ENCODE results near the gene NUDT13.

NUDT13 gene

GRCh38 chr10:73113551-73113950 lies 3.3 kb downstream of the NUDT13 start:
- DNase-seq (ENCODE audit: extremely low spot score): no peak
- POLR2A ChIA-PET: interaction anchor here (0.6 kb wide), 1 partner anchor 273 kb away, joined by 4 read pairs; no protein-coding TSS in a partner anchor
- no peak for TF ChIP-seq FOXK2 (IDR thresholded peaks at IDR 0.05)
- CTCF ChIA-PET: interaction anchor here (0.6 kb wide), 1 partner anchor 15 kb away, joined by 6 read pairs; no protein-coding TSS in a partner anchor

- ChIA-PET POLR2A (no interaction called here), CTCF (no interaction called here)
- DNase-seq (ENCODE audit: extremely low spot score): no peak
- TF ChIP-seq FOXM1 (IDR thresholded peaks at IDR 0.05; ENCODE audit: borderline replicate concordance) (no peak), CTBP1 (IDR thresholded peaks at IDR 0.05; ENCODE audit: borderline replicate concordance) (no peak), NFRKB (IDR thresholded peaks at IDR 0.05) (no peak), HDGF (IDR thresholded peaks at IDR 0.05; ENCODE audit: borderline replicate concordance) (no peak), FOXK2 (IDR thresholded peaks at IDR 0.05) (no peak), ZNF384 (IDR thresholded peaks at IDR 0.05) (no peak), BHLHE40 (IDR thresholded peaks at IDR 0.05; ENCODE audit: borderline replicate concordance) (no peak), SP1 (IDR thresholded peaks at IDR 0.05) (no peak), LEF1 (IDR thresholded peaks at IDR 0.05; ENCODE audit: borderline replicate concordance) (no peak), L3MBTL2 (conservative IDR thresholded peaks at IDR 0.05) (no peak), TARDBP (IDR thresholded peaks at IDR 0.05) (no peak), FOXA1 (IDR thresholded peaks at IDR 0.05) (no peak), SUZ12 (IDR thresholded peaks at IDR 0.05) (no peak), ELF4 (IDR thresholded peaks at IDR 0.05) (no peak), PKNOX1 (IDR thresholded peaks at IDR 0.05) (no peak), ARNT (IDR thresholded peaks at IDR 0.05) (no peak)
Measured at GRCh38 chr10:73116017-73116416, 5.8 kb downstream of the NUDT13 start.

- TF ChIP-seq PKNOX1 (IDR thresholded peaks at IDR 0.05) (peak; percentile 73), SUZ12 (IDR thresholded peaks at IDR 0.05) (no peak), NFRKB (IDR thresholded peaks at IDR 0.05) (no peak)
- CTCF ChIA-PET: no interaction called here
- POLR2A ChIA-PET: no interaction called here
- no peak for DNase-seq (ENCODE audit: extremely low spot score)
Measured at GRCh38 chr10:73117976-73118743, 7.9 kb downstream of the NUDT13 start.

GRCh38 chr10:73119457-73119856 lies 9.2 kb downstream of the NUDT13 start:
- ChIA-PET POLR2A (no interaction called here), CTCF (no interaction called here)

GRCh38 chr10:73119952-73120351 lies 9.7 kb downstream of the NUDT13 start:
- ChIA-PET POLR2A (no interaction called here), CTCF (no interaction called here)
- no peak for DNase-seq (ENCODE audit: extremely low spot score)
- TF ChIP-seq ARNT (IDR thresholded peaks at IDR 0.05): no peak
- no peak for TF ChIP-seq SP1 (IDR thresholded peaks at IDR 0.05)
- no peak for TF ChIP-seq L3MBTL2 (conservative IDR thresholded peaks at IDR 0.05)
- no peak for TF ChIP-seq BHLHE40 (IDR thresholded peaks at IDR 0.05; ENCODE audit: borderline replicate concordance)
- TF ChIP-seq SUZ12 (IDR thresholded peaks at IDR 0.05): no peak
- TF ChIP-seq NFRKB (IDR thresholded peaks at IDR 0.05): no peak
- TF ChIP-seq CTBP1 (IDR thresholded peaks at IDR 0.05; ENCODE audit: borderline replicate concordance): no peak
- no peak for TF ChIP-seq FOXA1 (IDR thresholded peaks at IDR 0.05)
- no peak for TF ChIP-seq FOXK2 (IDR thresholded peaks at IDR 0.05)
- TF ChIP-seq LEF1 (IDR thresholded peaks at IDR 0.05; ENCODE audit: borderline replicate concordance): no peak
- no peak for TF ChIP-seq TARDBP (IDR thresholded peaks at IDR 0.05)
- no peak for TF ChIP-seq HDGF (IDR thresholded peaks at IDR 0.05; ENCODE audit: borderline replicate concordance)
- no peak for TF ChIP-seq PKNOX1 (IDR thresholded peaks at IDR 0.05)
- TF ChIP-seq ELF4 (IDR thresholded peaks at IDR 0.05): no peak
- TF ChIP-seq FOXM1 (IDR thresholded peaks at IDR 0.05; ENCODE audit: borderline replicate concordance): no peak
- TF ChIP-seq ZNF384 (IDR thresholded peaks at IDR 0.05): no peak

More at GRCh38 chr10:73119457-73119856, 9.2 kb downstream of the NUDT13 start:
- DNase-seq (ENCODE audit: extremely low spot score): no peak
- TF ChIP-seq ARNT (IDR thresholded peaks at IDR 0.05) (no peak), FOXA1 (IDR thresholded peaks at IDR 0.05) (no peak), TARDBP (IDR thresholded peaks at IDR 0.05) (no peak), ZNF384 (IDR thresholded peaks at IDR 0.05) (no peak)

GRCh38 chr10:73126343-73126742 lies 16.1 kb downstream of the NUDT13 start:
- TF ChIP-seq CTBP1 (IDR thresholded peaks at IDR 0.05; ENCODE audit: borderline replicate concordance) (no peak), ARNT (IDR thresholded peaks at IDR 0.05) (no peak), FOXA1 (IDR thresholded peaks at IDR 0.05) (no peak), ELF4 (IDR thresholded peaks at IDR 0.05) (no peak), TARDBP (IDR thresholded peaks at IDR 0.05) (no peak), FOXM1 (IDR thresholded peaks at IDR 0.05; ENCODE audit: borderline replicate concordance) (no peak), BHLHE40 (IDR thresholded peaks at IDR 0.05; ENCODE audit: borderline replicate concordance) (no peak), FOXK2 (IDR thresholded peaks at IDR 0.05) (no peak), PKNOX1 (IDR thresholded peaks at IDR 0.05) (no peak), SP1 (IDR thresholded peaks at IDR 0.05) (no peak), HDGF (IDR thresholded peaks at IDR 0.05; ENCODE audit: borderline replicate concordance) (no peak), ZNF384 (IDR thresholded peaks at IDR 0.05) (no peak), LEF1 (IDR thresholded peaks at IDR 0.05; ENCODE audit: borderline replicate concordance) (no peak), SUZ12 (IDR thresholded peaks at IDR 0.05) (no peak), L3MBTL2 (conservative IDR thresholded peaks at IDR 0.05) (no peak)
- ChIA-PET CTCF (no interaction called here), POLR2A (no interaction called here)
- DNase-seq (ENCODE audit: extremely low spot score): no peak

All from HEK293T (cell line).